WTC11 (cell line): ENCODE data around the gene CCBE1. TPM values are rescaled to one million over a fixed set of nuclear protein-coding genes. Genes with fewer than 3 reads are reported as not detected.
A peak's percentile ranks its signal among the peaks of the same experiment; 100 is the strongest.

ENCODE experiments used
- ATAC-seq: fragments of 200-7000 bp; cut with Tn5 transposase; 2 replicates; pipeline ENCODE4 v1.10.0; 2021; ENCODE audit warnings: mild to moderate bottlenecking, moderate library complexity
- CTCF ChIA-PET: fragments of 300-600 bp; sonication (Branson Sonifier 250); formaldehyde crosslinking; loops from one replicate; lab custom pipeline; 2021; ENCODE audit warnings: antibody characterized with exemption; lab: Charles Lee
- POLR2A ChIA-PET: fragments of 350-600 bp; sonication (Branson Sonifier 250); formaldehyde crosslinking; loops from one replicate; lab custom pipeline; 2021; ENCODE audit warnings: antibody characterized with exemption; lab: Charles Lee
- DNase-seq: peaks from one replicate; pipeline ENCODE4 v3.0.0; 2021; ENCODE audit warnings: low spot score
- H3K27ac Mint-ChIP-seq: 2 replicates; pipeline ENCODE4 v1.8.0; 2021; ENCODE audit warnings: mixed read lengths
- H3K27me3 Mint-ChIP-seq: 2 replicates; pipeline ENCODE4 v1.8.0; 2021; ENCODE audit warnings: low read depth, mild to moderate bottlenecking, moderate library complexity, mixed read lengths
- H3K36me3 Mint-ChIP-seq: 2 replicates; pipeline ENCODE4 v1.8.0; 2021; ENCODE audit warnings: mixed read lengths
- H3K4me1 Mint-ChIP-seq: 2 replicates; pipeline ENCODE4 v1.8.0; 2022; ENCODE audit warnings: mixed read lengths
- H3K4me3 Mint-ChIP-seq: 2 replicates; pipeline ENCODE4 v1.8.0; 2021; ENCODE audit warnings: mild to moderate bottlenecking, moderate library complexity, mixed read lengths
- H3K9me3 Mint-ChIP-seq: 2 replicates; pipeline ENCODE4 v1.8.0; 2021; ENCODE audit warnings: mixed read lengths
- AFF4 ChIP-seq: sonication (generic); formaldehyde crosslinking; IDR thresholded peaks from 2 replicates; pipeline ENCODE4 v1.8.1; 2023; ENCODE audit warnings: mild to moderate bottlenecking, missing genetic modification reagents, borderline replicate concordance
- EMX1 ChIP-seq: fragments of 250-450 bp; sonication (Bioruptor Pico); IDR thresholded peaks from 2 replicates; pipeline ENCODE4 v1.8.0; 2021; ENCODE audit warnings: mild to moderate bottlenecking
- ERG ChIP-seq: fragments of 250-450 bp; sonication (Bioruptor Pico); IDR thresholded peaks from 2 replicates; pipeline ENCODE4 v1.8.0; 2021; ENCODE audit warnings: mild to moderate bottlenecking
- FOXP1 ChIP-seq: sonication (generic); formaldehyde crosslinking; IDR thresholded peaks from 2 replicates; pipeline ENCODE4 v1.8.0; 2022; ENCODE audit warnings: missing genetic modification reagents, mild to moderate bottlenecking, moderate library complexity, borderline replicate concordance
- FOXP4 ChIP-seq: sonication (generic); formaldehyde crosslinking; IDR thresholded peaks from 2 replicates; pipeline ENCODE4 v1.8.0; 2022; ENCODE audit warnings: mild to moderate bottlenecking, missing genetic modification reagents
- HMGXB4 ChIP-seq: sonication (generic); formaldehyde crosslinking; IDR thresholded peaks from 2 replicates; pipeline ENCODE4 v1.8.1; 2023; ENCODE audit warnings: mild to moderate bottlenecking, moderate library complexity, missing genetic modification reagents
- KAT7 ChIP-seq: sonication (generic); formaldehyde crosslinking; IDR thresholded peaks from 2 replicates; pipeline ENCODE4 v1.8.1; 2023; ENCODE audit warnings: missing genetic modification reagents, mild to moderate bottlenecking, borderline replicate concordance
- MLX ChIP-seq: sonication (generic); formaldehyde crosslinking; IDR thresholded peaks from 2 replicates; pipeline ENCODE4 v1.8.1; 2023; ENCODE audit warnings: mild to moderate bottlenecking, missing genetic modification reagents, moderate library complexity
- USF1 ChIP-seq: sonication (generic); formaldehyde crosslinking; IDR thresholded peaks from 2 replicates; pipeline ENCODE4 v1.8.0; 2022; ENCODE audit warnings: mild to moderate bottlenecking, missing genetic modification reagents
- ZNF317 ChIP-seq: sonication (generic); formaldehyde crosslinking; IDR thresholded peaks from 2 replicates; pipeline ENCODE4 v1.8.1; 2023; ENCODE audit warnings: low read depth, mild to moderate bottlenecking, moderate library complexity, missing genetic modification reagents, borderline replicate concordance
- ZNF416 ChIP-seq: fragments of 250-450 bp; sonication (Bioruptor Pico); IDR thresholded peaks from 2 replicates; pipeline ENCODE4 v1.9.0; 2021; ENCODE audit warnings: mild to moderate bottlenecking, inconsistent platforms
- ZNF532 ChIP-seq: fragments of 250-450 bp; sonication (Bioruptor Pico); IDR thresholded peaks from 2 replicates; pipeline ENCODE4 v1.9.0; 2021; ENCODE audit warnings: mild to moderate bottlenecking, borderline replicate concordance
- total RNA-seq: library from RNA; stranded (reverse); gene quantifications from 3 replicates; pipeline ENCODE4 v1.2.3, GENCODE V29; 2021

Gene CCBE1
- total RNA-seq, 1 experiment from 2014 or later: 9.7 TPM

GRCh38 chr18:59694824-59695223 is 2.4 kb downstream of the CCBE1 start (continued):
- TF ChIP-seq AFF4 (CRISPR knock-in tag) (no peak), FOXP1 (CRISPR knock-in tag) (no peak), ZNF317 (CRISPR knock-in tag) (no peak), KAT7 (CRISPR knock-in tag) (no peak)

GRCh38 chr18:59691996-59692395 is 5.2 kb downstream of the CCBE1 start:
- no peaks in the 10 kb centered on the region for H3K36me3 Mint-ChIP-seq
- H3K27me3 Mint-ChIP-seq: peaks cover 53% of the 10 kb centered on the region
- no peaks in the 10 kb centered on the region for H3K9me3 Mint-ChIP-seq
- no peak overlapping the region for H3K27ac Mint-ChIP-seq
- H3K4me1 Mint-ChIP-seq: peaks cover 81% of the 10 kb centered on the region
- DNase-seq: no peak
- CTCF ChIA-PET: no interaction called here
- no peak overlapping the region for H3K4me3 Mint-ChIP-seq
- POLR2A ChIA-PET: no interaction called here
- no peak for ATAC-seq
- no peak for TF ChIP-seq ZNF416

- TF ChIP-seq EMX1 (CRISPR knock-in tag): no peak
- TF ChIP-seq USF1: no peak
- Mint-ChIP-seq H3K36me3 (no peaks in the 10 kb centered on the region), H3K4me1 (peaks cover 84% of the 10 kb centered on the region), H3K27ac (no peak overlapping the region), H3K27me3 (peaks cover 44% of the 10 kb centered on the region), H3K4me3 (no peak overlapping the region), H3K9me3 (no peaks in the 10 kb centered on the region)
- POLR2A ChIA-PET: no interaction called here
- DNase-seq: no peak
- no peak for ATAC-seq
- CTCF ChIA-PET: interaction anchor here (1.0 to 1.9 kb wide), 3 partner anchors 57 to 133 kb away, joined by 3 to 16 read pairs (median 13); no protein-coding TSS in a partner anchor
These were observed 6.2 kb downstream of the CCBE1 start for GRCh38 chr18:59690996-59691395.

- ATAC-seq (peak; percentile 83), DNase-seq (no peak)
- Mint-ChIP-seq H3K36me3 (no peaks in the 10 kb centered on the region), H3K4me3 (peak overlapping the region; percentile 42), H3K27ac (peak overlapping the region; percentile 92), H3K9me3 (no peaks in the 10 kb centered on the region), H3K4me1 (peaks cover 84% of the 10 kb centered on the region), H3K27me3 (peaks cover 38% of the 10 kb centered on the region)
- TF ChIP-seq FOXP4 (CRISPR knock-in tag) (peak; percentile 65; the same call in 1 of the 2 replicates), ERG (CRISPR knock-in tag) (peak; percentile 66; the same call in 1 of the 2 replicates), ZNF532 (CRISPR knock-in tag) (peak; percentile 32; the same call in 1 of the 2 replicates), HMGXB4 (CRISPR knock-in tag) (no peak), MLX (CRISPR knock-in tag) (no peak)
- ChIA-PET POLR2A (interaction anchor here (0.6 kb wide), 1 partner anchor 18 kb away, joined by 3 read pairs; no protein-coding TSS in a partner anchor), CTCF (interaction anchor here (0.9 to 1.9 kb wide), 10 partner anchors 10 to 231 kb away, joined by 3 to 16 read pairs (median 4); no protein-coding TSS in a partner anchor)
These were observed 6.8 kb downstream of the CCBE1 start for GRCh38 chr18:59690186-59690982.
